AG09309 (cell line): Measurements from ENCODE around the gene DENND1A.

Source experiments
- DNase-seq: peaks from one replicate; pipeline ENCODE4 v3.0.0-alpha.2; 2010; ENCODE audit warnings: low read depth
- H3K4me3 ChIP-seq: 2 replicates; pipeline ENCODE4 v1.5.1; 2011; ENCODE audit warnings: mild to moderate bottlenecking, low read depth, low read length, moderate library complexity; ENCODE audit not compliant: control insufficient read depth
- CTCF ChIP-seq: IDR thresholded peaks from 2 replicates; pipeline ENCODE4 v1.5.1; 2011; ENCODE audit warnings: mild to moderate bottlenecking, low read depth, low read length, inconsistent platforms; ENCODE audit not compliant: insufficient read depth, control insufficient read depth; ENCODE audit errors: missing control alignments

The DENND1A gene

GRCh38 chr9:123359546-123359945, 570.4 kb downstream of the DENND1A start:
- no peak for DNase-seq
- no peak for TF ChIP-seq CTCF
- H3K4me3 ChIP-seq: no peak overlapping the region

GRCh38 chr9:123359106-123359505, 570.8 kb downstream of the DENND1A start:
- DNase-seq: no peak
- no peak overlapping the region for H3K4me3 ChIP-seq
- no peak for TF ChIP-seq CTCF

GRCh38 chr9:123358181-123358905, 571.6 kb downstream of the DENND1A start:
- DNase-seq: no peak
- H3K4me3 ChIP-seq: no peak overlapping the region
- no peak for TF ChIP-seq CTCF

GRCh38 chr9:123357743-123358059, 572.2 kb downstream of the DENND1A start:
- no peak for TF ChIP-seq CTCF
- no peak for DNase-seq
- no peak overlapping the region for H3K4me3 ChIP-seq

GRCh38 chr9:123356851-123357742, 572.8 kb downstream of the DENND1A start:
- TF ChIP-seq CTCF: no peak
- no peak overlapping the region for H3K4me3 ChIP-seq
- DNase-seq: no peak

- DNase-seq: no peak
- H3K4me3 ChIP-seq: no peak within 1 kb of the TSS
- TF ChIP-seq CTCF: no peak
These were observed 574.0 kb downstream of the DENND1A start, which contains the start of gene CRB2 for GRCh38 chr9:123355761-123356431. Gene CRB2 (plus strand): TSS chr9:123356197. CDS start chr9:123356261, 64 bp downstream.
